Activated CD4-positive, alpha-beta T cell treated with anti-CD3 and anti-CD28 coated beads, Interleukin-2, amount 50 U/mL, for 4 hours (primary cell): ENCODE measurements around the gene GRID1.

Source experiments
- DNase-seq, 2 experiments: peaks; one replicate each; pipeline ENCODE4 v3.0.0-alpha.2; 2020

Gene GRID1

GRCh38 chr10:86336341-86336740 lies 30.3 kb downstream of the GRID1 start:
- no peak for DNase-seq

GRCh38 chr10:86335831-86336230 lies 30.8 kb downstream of the GRID1 start:
- DNase-seq = no peak

- DNase-seq = no peak
Measured at GRCh38 chr10:86335257-86335656, 31.3 kb downstream of the GRID1 start.

- no peak for DNase-seq
Measured at GRCh38 chr10:86334488-86335085, 32.0 kb downstream of the GRID1 start.

- DNase-seq = no peak
Measured at GRCh38 chr10:86333826-86334487, 32.6 kb downstream of the GRID1 start.

- DNase-seq = no peak
Measured at GRCh38 chr10:86331861-86332260, 34.7 kb downstream of the GRID1 start.

- DNase-seq = no peak
Measured at GRCh38 chr10:86330778-86331763, 35.5 kb downstream of the GRID1 start.

GRCh38 chr10:86329896-86330680 lies 36.5 kb downstream of the GRID1 start:
- DNase-seq = no peak

- no peak for DNase-seq
Measured at GRCh38 chr10:86329093-86329710, 37.4 kb downstream of the GRID1 start.

GRCh38 chr10:86327954-86328725 lies 38.5 kb downstream of the GRID1 start:
- no peak for DNase-seq

GRCh38 chr10:86325158-86325557 lies 41.4 kb downstream of the GRID1 start:
- DNase-seq = no peak

GRCh38 chr10:86321568-86321967 lies 45.0 kb downstream of the GRID1 start:
- no peak for DNase-seq

GRCh38 chr10:86319676-86320075 lies 46.9 kb downstream of the GRID1 start:
- no peak for DNase-seq

- DNase-seq = no peak
Measured at GRCh38 chr10:86317949-86318725, 48.5 kb downstream of the GRID1 start.

GRCh38 chr10:86316990-86317389 lies 49.6 kb downstream of the GRID1 start:
- DNase-seq = no peak

GRCh38 chr10:86316274-86316835 lies 50.2 kb downstream of the GRID1 start:
- no peak for DNase-seq

GRCh38 chr10:86315549-86315942 lies 51.0 kb downstream of the GRID1 start:
- DNase-seq = no peak

- no peak for DNase-seq
Measured at GRCh38 chr10:86314616-86315548, 51.7 kb downstream of the GRID1 start.

- no peak for DNase-seq
Measured at GRCh38 chr10:86313621-86314041, 53.0 kb downstream of the GRID1 start.
